Type B pancreatic cell (in vitro differentiated cells): Measurements from ENCODE around the gene TMEM200B. TPM values are rescaled to one million over a fixed set of nuclear protein-coding genes. Genes with fewer than 3 reads are reported as not detected.
"Not testable (repeated sequence)": the region's sequence is repeated elsewhere in the genome, so short reads cannot be mapped to it uniquely, and the experiment has no call there.

ENCODE experiments used
- DNase-seq: peaks from one replicate; pipeline ENCODE4 v3.0.0; 2021; ENCODE audit warnings: mixed read lengths; ENCODE audit not compliant: unreplicated experiment; ENCODE audit errors: extremely low spot score
- H3K27ac Mint-ChIP-seq: 2 replicates; pipeline ENCODE4 v1.8.0; 2021; ENCODE audit warnings: mild to moderate bottlenecking, mixed read lengths
- H3K27me3 Mint-ChIP-seq: 2 replicates; pipeline ENCODE4 v1.8.0; 2021; ENCODE audit warnings: mixed read lengths
- H3K36me3 Mint-ChIP-seq: 2 replicates; pipeline ENCODE4 v1.8.0; 2021; ENCODE audit warnings: mixed read lengths
- H3K4me1 Mint-ChIP-seq: one replicate; pipeline ENCODE4 v1.8.0; 2021; ENCODE audit warnings: mixed read lengths; ENCODE audit not compliant: unreplicated experiment
- H3K4me3 Mint-ChIP-seq: 2 replicates; pipeline ENCODE4 v1.8.0; 2021; ENCODE audit warnings: mild to moderate bottlenecking, mixed read lengths
- H3K9me3 Mint-ChIP-seq: 2 replicates; pipeline ENCODE4 v1.8.0; 2021; ENCODE audit warnings: mixed read lengths
- CTCF ChIP-seq: fragments of 200-600 bp; sonication (generic); conservative IDR thresholded peaks from 2 replicates; pipeline ENCODE4 v1.5.0; 2021; ENCODE audit warnings: antibody characterized with exemption, mild to moderate bottlenecking
- total RNA-seq: library from RNA; stranded (reverse); gene quantifications from 2 replicates; pipeline ENCODE4 v1.2.1, GENCODE V29; 2021; ENCODE audit warnings: low replicate concordance

The TMEM200B gene
- total RNA-seq, 1 donor from 2014 or later = 8.3 TPM

GRCh38 chr1:29100487-29100886 lies 23.2 kb downstream of the TMEM200B start:
- TF ChIP-seq CTCF = no peak

GRCh38 chr1:29099286-29099685 lies 24.4 kb downstream of the TMEM200B start:
- TF ChIP-seq CTCF = no peak

More at GRCh38 chr1:29100487-29100886, 23.2 kb downstream of the TMEM200B start:
- no peak overlapping the region for H3K27ac Mint-ChIP-seq
- peaks cover 10% of the 10 kb centered on the region for H3K4me1 Mint-ChIP-seq
- H3K4me3 Mint-ChIP-seq = no peak overlapping the region
- H3K27me3 Mint-ChIP-seq = no peaks in the 10 kb centered on the region
- H3K9me3 Mint-ChIP-seq = no peaks in the 10 kb centered on the region
- DNase-seq = no peak
- peaks cover 22% of the 10 kb centered on the region for H3K36me3 Mint-ChIP-seq

GRCh38 chr1:29096231-29096886 lies 27.3 kb downstream of the TMEM200B start:
- peaks cover 36% of the 10 kb centered on the region for H3K36me3 Mint-ChIP-seq
- H3K4me3 Mint-ChIP-seq = no peak overlapping the region
- H3K27ac Mint-ChIP-seq = no peak overlapping the region
- peaks cover 10% of the 10 kb centered on the region for H3K4me1 Mint-ChIP-seq
- no peak for TF ChIP-seq CTCF
- no peaks in the 10 kb centered on the region for H3K9me3 Mint-ChIP-seq
- DNase-seq = no peak
- H3K27me3 Mint-ChIP-seq = no peaks in the 10 kb centered on the region

More at GRCh38 chr1:29099286-29099685, 24.4 kb downstream of the TMEM200B start:
- no peak for DNase-seq
- H3K27me3 Mint-ChIP-seq = no peaks in the 10 kb centered on the region
- no peak overlapping the region for H3K27ac Mint-ChIP-seq
- H3K4me1 Mint-ChIP-seq = peaks cover 10% of the 10 kb centered on the region
- peaks cover 22% of the 10 kb centered on the region for H3K36me3 Mint-ChIP-seq
- no peak overlapping the region for H3K4me3 Mint-ChIP-seq
- no peaks in the 10 kb centered on the region for H3K9me3 Mint-ChIP-seq

GRCh38 chr1:29094954-29095353 lies 28.7 kb downstream of the TMEM200B start:
- DNase-seq = no peak
- no peak for TF ChIP-seq CTCF
- Mint-ChIP-seq H3K27me3 (no peaks in the 10 kb centered on the region), H3K9me3 (no peaks in the 10 kb centered on the region), H3K4me3 (no peak overlapping the region), H3K4me1 (peaks cover 14% of the 10 kb centered on the region), H3K36me3 (peaks cover 36% of the 10 kb centered on the region), H3K27ac (no peak overlapping the region)

GRCh38 chr1:29094433-29094832 lies 29.3 kb downstream of the TMEM200B start:
- no peak for DNase-seq
- H3K9me3 Mint-ChIP-seq = no peaks in the 10 kb centered on the region
- no peaks in the 10 kb centered on the region for H3K27me3 Mint-ChIP-seq
- peaks cover 14% of the 10 kb centered on the region for H3K4me1 Mint-ChIP-seq
- TF ChIP-seq CTCF = no peak
- no peak overlapping the region for H3K27ac Mint-ChIP-seq
- no peak overlapping the region for H3K4me3 Mint-ChIP-seq
- peaks cover 33% of the 10 kb centered on the region for H3K36me3 Mint-ChIP-seq

- Mint-ChIP-seq H3K4me1 (peaks cover 14% of the 10 kb centered on the region), H3K36me3 (peaks cover 33% of the 10 kb centered on the region)
- not testable (repeated sequence) for H3K27me3 Mint-ChIP-seq, H3K27ac Mint-ChIP-seq, H3K4me3 Mint-ChIP-seq, H3K9me3 Mint-ChIP-seq, DNase-seq
These were observed 31.0 kb downstream of the TMEM200B start for GRCh38 chr1:29092704-29093103.
